HG02884 (cell line): ENCODE data around the gene GALNT1.
"Not testable (repeated sequence)": the region's sequence is repeated elsewhere in the genome, so short reads cannot be mapped to it uniquely, and the experiment has no call there.

ENCODE experiments used
- ATAC-seq: cut with Tn5 transposase; IDR thresholded peaks from one replicate; pipeline ENCODE4 v1.9.1; 2021; ENCODE audit warnings: mild to moderate bottlenecking, moderate library complexity; ENCODE audit not compliant: unreplicated experiment

The GALNT1 gene

GRCh38 chr18:35581546-35581897, at the start of gene GALNT1:
GALNT1 (plus strand) TSS chr18:35581740; CDS start chr18:35654663, 72,923 bp downstream.
- no peak for ATAC-seq

DNA sequence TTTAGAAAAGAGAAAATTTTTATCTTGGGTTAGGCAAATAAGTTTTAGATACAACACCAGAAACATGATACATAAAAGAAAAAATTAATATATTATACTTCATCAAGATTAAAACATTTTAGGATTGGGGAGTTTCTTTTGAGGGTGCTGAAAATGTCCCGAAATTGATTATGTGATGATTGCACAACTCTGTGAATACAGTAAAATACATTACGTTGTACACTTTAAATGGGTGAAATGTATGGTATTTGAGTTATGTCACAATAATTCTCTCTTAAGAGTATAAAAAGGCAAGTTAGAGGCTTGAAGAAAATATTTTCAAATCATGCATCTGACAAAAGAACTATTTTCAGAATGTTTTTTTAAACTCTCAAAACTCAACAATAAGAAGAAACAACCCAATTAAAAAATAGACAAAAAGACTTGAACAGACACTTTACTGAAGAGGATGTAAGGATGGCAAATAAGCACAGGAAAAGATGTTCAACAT, 47.6 kb upstream of the GALNT1 start:
- no peak for ATAC-seq

DNA sequence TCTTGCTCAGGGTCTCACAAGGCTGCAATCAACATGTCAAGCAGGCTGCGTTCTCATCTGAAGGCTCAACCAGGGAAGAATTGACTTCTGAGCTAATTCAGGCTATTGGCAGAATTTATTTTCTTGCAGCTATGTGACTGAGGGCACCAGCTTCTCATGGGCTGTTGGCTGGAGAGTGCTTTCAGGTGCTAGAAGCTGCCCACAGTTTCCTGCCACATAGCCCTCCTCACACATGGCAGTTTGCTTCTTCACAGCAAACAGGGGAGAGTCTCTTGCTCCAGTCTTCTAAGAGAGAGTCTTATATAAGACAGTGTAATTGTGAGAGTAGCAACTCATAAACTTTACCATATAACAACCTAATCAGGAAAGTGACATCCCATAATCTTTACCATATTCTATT, 46.2 kb upstream of the GALNT1 start:
- ATAC-seq: no peak

- ATAC-seq: no peak
These were observed 39.2 kb upstream of the GALNT1 start for GRCh38 chr18:35542356-35542755.

GRCh38 chr18:35547008-35547605, 34.4 kb upstream of the GALNT1 start:
- no peak for ATAC-seq

GRCh38 chr18:35549564-35549963, 32.0 kb upstream of the GALNT1 start:
- no peak for ATAC-seq

DNA sequence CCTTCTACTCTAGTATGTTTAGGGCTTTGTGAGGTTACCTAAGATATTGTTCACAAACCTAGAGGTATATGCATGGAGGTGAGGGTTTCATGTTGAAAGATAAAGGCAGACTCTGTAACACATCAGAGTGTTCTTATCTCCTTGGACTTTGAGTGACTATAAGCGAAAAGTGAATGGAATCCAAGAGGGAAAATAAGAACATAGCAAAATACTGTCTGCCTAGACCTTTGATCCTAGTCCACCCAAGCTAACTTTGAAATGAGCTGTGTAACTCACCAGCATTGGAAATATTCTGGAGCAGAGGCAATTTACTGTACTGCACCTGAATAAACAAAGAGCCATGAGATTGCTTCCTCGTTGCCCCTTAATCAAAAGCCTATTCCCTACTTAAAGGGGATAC, 28.2 kb upstream of the GALNT1 start:
- no peak for ATAC-seq

DNA sequence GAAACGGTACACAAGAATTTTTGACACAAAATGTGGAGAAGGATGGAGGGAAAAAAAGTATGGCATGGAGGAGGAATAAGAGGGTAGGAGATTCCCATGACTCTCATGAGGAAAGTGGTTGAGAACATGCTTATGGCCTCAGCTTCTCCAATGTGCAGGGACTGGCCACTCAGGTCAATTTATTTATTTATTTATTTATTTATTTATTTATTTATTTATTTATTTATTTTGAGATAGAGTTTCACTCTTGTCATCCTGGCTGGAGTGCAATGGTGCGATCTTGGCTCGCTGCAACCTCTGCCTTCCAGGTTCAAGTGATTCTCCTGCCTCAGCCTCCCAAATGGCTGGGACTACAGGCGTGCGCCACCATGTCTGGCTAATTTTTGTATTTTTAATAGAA, 26.0 kb upstream of the GALNT1 start:
- not testable (repeated sequence) for ATAC-seq

DNA sequence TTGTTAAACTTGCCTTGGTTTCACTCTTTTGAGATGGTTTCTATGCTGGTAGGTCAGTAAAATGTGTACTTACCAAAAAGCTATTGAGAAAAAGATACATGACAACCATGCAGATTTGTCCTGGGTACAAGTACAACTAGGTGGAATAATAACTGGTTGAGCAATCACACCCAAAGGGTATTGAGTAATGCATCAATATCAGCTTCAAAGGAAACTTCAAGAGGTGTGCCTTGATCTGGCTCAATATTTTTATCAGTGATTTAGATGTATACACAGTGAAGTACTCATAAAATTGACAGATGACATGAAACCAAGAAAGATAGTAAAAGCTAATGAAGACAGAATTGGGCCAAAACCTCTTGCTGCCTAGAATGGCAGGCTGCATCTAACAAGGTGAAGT, 21.7 kb upstream of the GALNT1 start:
- ATAC-seq: no peak

GRCh38 chr18:35564795-35565453, 16.6 kb upstream of the GALNT1 start:
- peak; percentile 89 for ATAC-seq

DNA sequence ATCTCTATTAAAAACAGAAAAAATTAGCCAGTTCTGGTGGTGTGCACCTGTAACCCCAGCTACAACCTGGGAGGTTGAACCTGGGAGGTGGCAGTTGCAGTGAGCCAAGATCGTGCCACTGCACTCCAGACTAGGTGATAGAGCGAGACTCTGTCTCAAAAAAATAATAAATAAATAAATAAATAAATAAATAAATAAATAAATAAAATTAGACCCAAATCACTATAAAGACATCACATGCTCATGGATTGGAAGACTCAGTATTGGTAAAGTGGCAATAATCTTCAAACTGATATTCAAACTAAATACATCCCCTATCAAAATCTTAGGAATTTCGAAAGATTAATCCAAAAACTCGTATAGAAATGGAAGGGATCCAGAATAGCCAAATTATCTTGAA, 15.5 kb upstream of the GALNT1 start:
- no peak for ATAC-seq

DNA sequence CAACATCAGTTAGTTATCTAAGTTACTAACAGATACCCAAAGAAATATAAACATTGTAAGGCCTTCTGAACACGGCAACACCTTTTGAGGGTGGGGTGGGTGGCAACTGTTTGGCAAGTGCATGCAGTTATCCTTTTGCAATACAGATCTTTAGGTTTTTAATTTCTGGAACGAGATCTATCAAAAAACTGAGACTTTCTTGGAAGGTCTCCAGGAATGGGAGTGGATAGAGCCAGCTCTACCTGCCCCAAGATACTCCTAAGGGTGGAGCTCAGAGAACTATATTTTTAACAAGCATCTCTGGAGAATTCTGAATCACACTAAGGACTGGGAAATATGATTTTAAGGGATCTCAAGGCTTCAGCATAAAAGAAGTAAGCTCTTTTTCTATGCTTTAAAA, 11.4 kb upstream of the GALNT1 start:
- no peak for ATAC-seq

- ATAC-seq: no peak
These were observed 10.4 kb upstream of the GALNT1 start for GRCh38 chr18:35571138-35571537.

- ATAC-seq: no peak
These were observed 8.9 kb upstream of the GALNT1 start for GRCh38 chr18:35572644-35573043.

DNA sequence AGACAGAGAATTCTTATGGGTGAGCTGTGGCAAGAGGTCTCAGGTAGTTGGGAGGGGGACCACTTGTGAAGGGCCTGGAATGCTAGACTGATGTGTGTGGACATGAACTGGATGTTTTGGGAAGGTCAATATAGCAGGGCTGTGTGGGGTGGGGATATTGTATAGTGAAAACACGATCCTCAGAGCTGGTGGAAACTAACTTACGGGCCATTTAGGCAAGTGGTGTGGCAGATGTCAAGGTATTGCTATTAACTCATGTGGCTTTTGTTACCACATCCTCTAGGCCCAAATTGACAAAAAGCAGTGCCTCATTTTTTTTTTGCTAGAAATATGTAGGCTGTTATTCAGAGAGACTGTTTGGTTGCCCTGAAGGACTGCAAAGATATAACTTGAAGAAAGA, 8.0 kb upstream of the GALNT1 start:
- ATAC-seq: peak; percentile 39

GRCh38 chr18:35576240-35576845, 5.2 kb upstream of the GALNT1 start:
- not testable (repeated sequence) for ATAC-seq

DNA sequence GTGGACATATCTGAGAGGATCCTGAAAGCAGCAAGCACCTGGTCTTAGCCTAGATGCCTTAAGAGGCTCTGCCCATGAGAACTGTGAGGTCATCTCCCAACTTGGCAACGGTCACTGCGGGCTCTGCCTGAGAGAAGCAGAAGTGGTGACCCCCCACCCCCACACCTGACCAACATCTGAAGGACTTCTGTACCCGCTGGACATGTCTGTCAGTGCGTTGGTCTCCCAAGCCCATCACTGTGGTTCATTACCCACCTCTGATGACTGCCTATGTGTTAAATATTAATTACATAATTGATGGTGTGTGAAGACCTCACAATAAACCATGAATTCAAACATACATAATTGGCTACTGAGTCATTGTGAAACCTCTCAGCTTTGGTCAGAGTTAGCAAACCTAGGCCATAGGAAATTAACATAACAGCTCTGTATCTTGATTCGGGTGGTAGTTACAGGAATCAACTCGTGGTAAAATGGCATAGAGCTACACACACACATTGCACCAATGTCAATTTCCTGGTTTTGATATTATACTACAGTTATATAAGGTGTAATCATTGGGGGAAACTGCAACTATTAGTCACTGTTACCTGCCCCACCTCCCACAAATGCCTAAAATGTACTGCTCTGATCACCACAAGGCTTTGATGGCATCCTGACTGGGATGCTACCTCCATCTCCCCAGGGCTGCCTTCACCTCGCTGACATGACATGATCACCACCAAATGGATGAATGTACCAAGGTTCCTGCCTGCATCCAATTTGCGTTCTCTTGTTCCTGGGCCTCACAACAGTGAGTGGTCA, 4.3 kb upstream of the GALNT1 start:
- peak; percentile 48 for ATAC-seq

DNA sequence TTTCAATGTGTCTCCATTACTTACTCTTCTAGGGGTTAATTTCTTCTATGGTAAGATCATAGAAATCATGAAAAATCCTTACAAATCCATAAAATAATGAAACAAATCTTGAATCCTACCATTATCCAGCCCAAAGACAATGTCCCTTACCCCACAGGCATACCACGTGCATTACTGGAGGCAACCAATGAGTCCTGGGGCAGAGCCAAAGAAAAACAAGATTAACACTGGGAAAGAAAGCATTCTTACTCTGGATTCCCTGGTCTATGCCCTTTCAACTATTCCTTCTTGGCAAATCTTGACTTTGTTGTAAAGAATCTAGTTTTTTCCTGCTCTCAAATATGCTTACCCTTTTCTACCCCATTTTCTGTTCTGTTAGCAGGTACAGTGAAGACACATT, 3.1 kb upstream of the GALNT1 start:
- ATAC-seq: no peak

- no peak for ATAC-seq
These were observed 2.6 kb upstream of the GALNT1 start for GRCh38 chr18:35578936-35579335.

GRCh38 chr18:35580701-35581539, 620 bp upstream of the GALNT1 start:
- peak; percentile 42 for ATAC-seq
